Chondrocyte (in vitro differentiated cells): Measurements from ENCODE around the gene KCTD21. TPM values are rescaled to one million over a fixed set of nuclear protein-coding genes. Genes with fewer than 3 reads are reported as not detected.
A peak's percentile ranks its signal among the peaks of the same experiment; 100 is the strongest.

Experiments
- DNase-seq: peaks from one replicate; pipeline ENCODE4 v3.0.0; 2021; ENCODE audit warnings: mixed read lengths, low spot score
- H3K27ac Mint-ChIP-seq: one replicate; pipeline ENCODE4 v1.8.0; 2021; ENCODE audit warnings: mild to moderate bottlenecking, moderate library complexity, mixed read lengths; ENCODE audit not compliant: unreplicated experiment
- H3K27me3 Mint-ChIP-seq: 2 replicates; pipeline ENCODE4 v1.8.0; 2021; ENCODE audit warnings: low read depth, mixed read lengths
- H3K36me3 Mint-ChIP-seq: 2 replicates; pipeline ENCODE4 v1.8.0; 2021; ENCODE audit warnings: low read depth, mixed read lengths
- H3K4me1 Mint-ChIP-seq: 2 replicates; pipeline ENCODE4 v1.8.0; 2021; ENCODE audit warnings: low read depth, mild to moderate bottlenecking, mixed read lengths
- H3K4me3 Mint-ChIP-seq: one replicate; pipeline ENCODE4 v1.8.0; 2021; ENCODE audit warnings: mild to moderate bottlenecking, moderate library complexity, mixed read lengths; ENCODE audit not compliant: unreplicated experiment
- H3K9me3 Mint-ChIP-seq: 2 replicates; pipeline ENCODE4 v1.8.0; 2021; ENCODE audit warnings: low read depth, mixed read lengths
- total RNA-seq: library from RNA; stranded (reverse); gene quantifications from 3 replicates; pipeline ENCODE4 v1.2.1, GENCODE V29; 2021
- TF ChIP-seq, protein P1 (sequence below): fragments of 200-600 bp; sonication (generic); IDR thresholded peaks from 2 replicates; pipeline ENCODE4 v1.5.0; 2021; ENCODE audit warnings: antibody characterized with exemption, mild to moderate bottlenecking, moderate library complexity

KCTD21 gene
- total RNA-seq, 1 donor from 2014 or later: 15.2 TPM

DNA sequence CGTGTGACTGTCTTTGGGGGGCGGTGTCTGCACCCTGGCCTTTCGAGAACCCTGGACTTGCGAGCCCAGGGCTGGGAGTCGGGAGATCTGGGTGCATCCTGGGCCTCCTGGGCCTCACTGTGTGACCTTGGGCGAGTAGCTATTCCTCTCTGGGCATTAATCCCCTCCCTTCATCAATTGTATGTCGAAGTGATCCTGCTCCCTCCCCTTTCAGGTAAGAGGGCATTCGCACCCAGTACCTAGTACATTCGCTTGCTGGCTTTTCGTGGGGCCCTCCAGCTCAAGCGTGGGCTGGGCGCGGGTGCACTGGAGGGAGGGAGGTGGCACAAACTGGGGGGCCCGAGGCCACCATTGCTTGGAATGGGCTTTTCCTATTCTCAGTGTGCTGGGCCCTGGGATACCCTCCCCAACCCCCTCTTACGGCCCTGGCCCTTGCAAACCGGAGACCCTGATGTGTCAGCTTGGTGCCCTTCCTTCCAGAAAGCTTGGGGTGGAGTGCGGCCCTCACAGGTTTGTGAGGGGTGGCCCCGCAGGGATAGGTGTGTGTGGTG, 823 bp upstream of the KCTD21 start:
- H3K4me3 Mint-ChIP-seq: peak overlapping the region; percentile 98
- H3K9me3 Mint-ChIP-seq: no peaks in the 10 kb centered on the region
- no peak for DNase-seq
- TF ChIP-seq, protein P1, sequence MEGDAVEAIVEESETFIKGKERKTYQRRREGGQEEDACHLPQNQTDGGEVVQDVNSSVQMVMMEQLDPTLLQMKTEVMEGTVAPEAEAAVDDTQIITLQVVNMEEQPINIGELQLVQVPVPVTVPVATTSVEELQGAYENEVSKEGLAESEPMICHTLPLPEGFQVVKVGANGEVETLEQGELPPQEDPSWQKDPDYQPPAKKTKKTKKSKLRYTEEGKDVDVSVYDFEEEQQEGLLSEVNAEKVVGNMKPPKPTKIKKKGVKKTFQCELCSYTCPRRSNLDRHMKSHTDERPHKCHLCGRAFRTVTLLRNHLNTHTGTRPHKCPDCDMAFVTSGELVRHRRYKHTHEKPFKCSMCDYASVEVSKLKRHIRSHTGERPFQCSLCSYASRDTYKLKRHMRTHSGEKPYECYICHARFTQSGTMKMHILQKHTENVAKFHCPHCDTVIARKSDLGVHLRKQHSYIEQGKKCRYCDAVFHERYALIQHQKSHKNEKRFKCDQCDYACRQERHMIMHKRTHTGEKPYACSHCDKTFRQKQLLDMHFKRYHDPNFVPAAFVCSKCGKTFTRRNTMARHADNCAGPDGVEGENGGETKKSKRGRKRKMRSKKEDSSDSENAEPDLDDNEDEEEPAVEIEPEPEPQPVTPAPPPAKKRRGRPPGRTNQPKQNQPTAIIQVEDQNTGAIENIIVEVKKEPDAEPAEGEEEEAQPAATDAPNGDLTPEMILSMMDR: no peak
- H3K36me3 Mint-ChIP-seq: peaks cover 2% of the 10 kb centered on the region
- H3K27ac Mint-ChIP-seq: peak overlapping the region; percentile 85
- peaks cover 68% of the 10 kb centered on the region for H3K4me1 Mint-ChIP-seq
- no peaks in the 10 kb centered on the region for H3K27me3 Mint-ChIP-seq

DNA sequence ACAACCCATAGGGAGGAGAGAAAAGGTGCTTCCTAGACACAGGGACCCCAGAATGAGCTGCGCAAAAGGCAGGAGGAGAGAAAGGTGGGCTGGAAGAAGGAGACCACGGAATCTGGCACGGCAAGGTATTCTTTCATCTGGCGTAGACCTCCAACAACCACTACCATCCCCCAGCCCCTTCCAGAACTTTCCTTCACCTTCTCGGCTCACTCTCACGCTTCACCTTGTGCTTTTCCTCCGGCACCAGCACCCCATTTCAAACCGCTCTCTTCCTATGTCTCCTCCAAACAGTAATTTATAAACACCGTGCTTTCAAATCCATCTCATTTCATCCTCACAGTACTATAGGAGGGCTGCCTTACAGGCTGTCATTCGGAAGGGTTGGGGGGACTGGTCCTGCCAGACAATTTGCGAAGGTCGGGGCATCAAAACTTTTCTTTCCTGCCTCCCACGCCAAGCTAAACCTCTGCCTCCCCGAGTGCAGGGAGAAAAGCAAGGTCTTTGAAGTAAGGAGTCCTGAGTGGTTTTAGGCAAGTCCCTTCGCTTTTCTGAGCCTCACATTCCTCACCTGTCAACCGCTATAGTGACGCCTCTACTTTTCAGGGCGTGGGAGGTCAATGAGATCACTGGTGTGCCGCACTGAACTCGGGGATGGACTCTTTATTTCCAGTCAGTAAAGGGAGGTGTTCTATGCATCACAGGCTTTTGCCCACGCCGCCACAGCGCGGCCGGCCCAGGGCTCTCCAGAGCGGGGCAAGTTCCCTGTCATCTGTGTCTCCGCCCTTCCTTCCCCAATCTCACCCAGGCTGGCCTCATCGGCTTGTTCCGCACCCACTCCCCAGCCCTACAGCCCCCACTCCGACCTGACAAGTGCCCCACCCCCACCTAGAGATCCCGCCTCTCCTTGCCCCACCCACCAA, 800 bp downstream of the KCTD21 start:
- peak overlapping the region; percentile 97 for H3K27ac Mint-ChIP-seq
- TF ChIP-seq, protein P1: peak; percentile 1
- peaks cover 1% of the 10 kb centered on the region for H3K36me3 Mint-ChIP-seq
- DNase-seq: no peak
- H3K9me3 Mint-ChIP-seq: no peaks in the 10 kb centered on the region
- H3K4me3 Mint-ChIP-seq: peak overlapping the region; percentile 98
- H3K4me1 Mint-ChIP-seq: peaks cover 60% of the 10 kb centered on the region
- no peaks in the 10 kb centered on the region for H3K27me3 Mint-ChIP-seq

GRCh38 chr11:78181185-78181584, 7.2 kb downstream of the KCTD21 start:
- peaks cover 2% of the 10 kb centered on the region for H3K9me3 Mint-ChIP-seq
- H3K27me3 Mint-ChIP-seq: no peaks in the 10 kb centered on the region
- peak overlapping the region; percentile 0 for H3K27ac Mint-ChIP-seq
- TF ChIP-seq, protein P1: no peak
- H3K4me1 Mint-ChIP-seq: peaks cover 24% of the 10 kb centered on the region
- H3K36me3 Mint-ChIP-seq: peaks cover 7% of the 10 kb centered on the region
- no peak overlapping the region for H3K4me3 Mint-ChIP-seq
- no peak for DNase-seq

DNA sequence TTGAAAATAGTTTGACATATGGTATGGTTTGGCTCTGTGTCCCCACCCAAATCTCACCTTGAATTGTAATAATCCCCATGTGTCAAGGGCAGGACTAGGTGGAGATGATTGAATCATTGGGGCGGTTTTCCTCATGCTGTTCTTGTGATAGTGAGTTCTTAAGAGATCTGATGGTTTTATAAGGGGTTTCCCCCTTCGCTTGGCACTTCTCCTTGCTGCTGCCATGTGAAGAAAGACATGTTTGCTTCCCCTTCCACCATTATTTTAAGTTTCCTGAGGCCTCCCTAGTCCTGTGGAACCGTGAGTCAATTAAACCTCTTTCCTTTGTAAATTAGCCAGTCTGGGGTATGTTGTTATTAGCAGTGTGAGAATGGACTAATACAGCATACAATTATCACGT, 7.7 kb downstream of the KCTD21 start:
- peaks cover 3% of the 10 kb centered on the region for H3K9me3 Mint-ChIP-seq
- H3K4me3 Mint-ChIP-seq: no peak overlapping the region
- peaks cover 20% of the 10 kb centered on the region for H3K4me1 Mint-ChIP-seq
- no peaks in the 10 kb centered on the region for H3K27me3 Mint-ChIP-seq
- TF ChIP-seq, protein P1: no peak
- no peak for DNase-seq
- peak overlapping the region; percentile 0 for H3K27ac Mint-ChIP-seq
- peaks cover 8% of the 10 kb centered on the region for H3K36me3 Mint-ChIP-seq

- Mint-ChIP-seq H3K4me1 (peaks cover 15% of the 10 kb centered on the region), H3K4me3 (no peak overlapping the region), H3K36me3 (peaks cover 10% of the 10 kb centered on the region), H3K27me3 (no peaks in the 10 kb centered on the region), H3K9me3 (peaks cover 3% of the 10 kb centered on the region), H3K27ac (no peak overlapping the region)
- no peak for DNase-seq
- TF ChIP-seq, protein P1: no peak
Measured at GRCh38 chr11:78179459-78180071, 8.9 kb downstream of the KCTD21 start.
